MCF 10A (cell line): ENCODE measurements around the gene UGT1A10. TPM values are rescaled to one million over a fixed set of nuclear protein-coding genes. Genes with fewer than 3 reads are reported as not detected.

Experiments
- BruUV-seq: library from RNA; stranded (reverse); fragments of 400-500 nt; replicated peaks from 2 replicates; lab custom pipeline; 2021; lab: Mats Ljungman, UMichigan
- CTCF ChIA-PET: fragments of 300-600 bp; sonication (Branson Sonifier 250); formaldehyde crosslinking; extraction: SDS; loops from one replicate; lab custom pipeline; 2021; ENCODE audit warnings: antibody characterized with exemption, inconsistent platforms; lab: Yijun Ruan, JAX
- POLR2A ChIA-PET: fragments of 300-600, 350-650 bp; sonication (Branson Sonifier 250); formaldehyde crosslinking; extraction: SDS; loops from one replicate; lab custom pipeline; 2020; ENCODE audit warnings: antibody characterized with exemption, inconsistent platforms; lab: Yijun Ruan, JAX
- DNase-seq: peaks from one replicate; pipeline ENCODE4 v3.0.0-alpha.2; 2018; ENCODE audit not compliant: unreplicated experiment
- H3K27ac Mint-ChIP-seq: one replicate; pipeline ENCODE4 v1.8.0; 2022; ENCODE audit warnings: mild to moderate bottlenecking, low read depth, mixed read lengths; ENCODE audit not compliant: unreplicated experiment
- H3K27me3 Mint-ChIP-seq: one replicate; pipeline ENCODE4 v1.8.0; 2022; ENCODE audit warnings: mixed read lengths; ENCODE audit not compliant: insufficient read depth, unreplicated experiment
- H3K36me3 Mint-ChIP-seq: one replicate; pipeline ENCODE4 v1.8.0; 2022; ENCODE audit warnings: mild to moderate bottlenecking, moderate library complexity, mixed read lengths; ENCODE audit not compliant: insufficient read depth, unreplicated experiment
- H3K4me1 Mint-ChIP-seq: one replicate; pipeline ENCODE4 v1.8.0; 2022; ENCODE audit warnings: mixed read lengths; ENCODE audit not compliant: insufficient read depth, unreplicated experiment
- H3K4me3 Mint-ChIP-seq: one replicate; pipeline ENCODE4 v1.8.0; 2022; ENCODE audit warnings: mild to moderate bottlenecking, moderate library complexity, mixed read lengths; ENCODE audit not compliant: unreplicated experiment
- H3K9me3 Mint-ChIP-seq: one replicate; pipeline ENCODE4 v1.8.0; 2022; ENCODE audit warnings: mixed read lengths; ENCODE audit not compliant: unreplicated experiment
- intact Hi-C: fragments of 100-400 bp; cut with micrococcal nuclease; formaldehyde crosslinking; loops from 2 replicates; pipeline ENCODE4 v1.14.1; 2022
- total RNA-seq: library from RNA; stranded (reverse); gene quantifications from 2 replicates; pipeline ENCODE4 v1.2.3, GENCODE V29; 2022
- TF ChIP-seq, protein P1 (sequence below): fragments of 200-600 bp; IDR thresholded peaks from one replicate; pipeline ENCODE4 v1.8.0; 2022; ENCODE audit warnings: antibody characterized with exemption, mild to moderate bottlenecking; ENCODE audit not compliant: unreplicated experiment

The UGT1A10 gene
- total RNA-seq, 1 experiment from 2014 or later = not detected

DNA sequence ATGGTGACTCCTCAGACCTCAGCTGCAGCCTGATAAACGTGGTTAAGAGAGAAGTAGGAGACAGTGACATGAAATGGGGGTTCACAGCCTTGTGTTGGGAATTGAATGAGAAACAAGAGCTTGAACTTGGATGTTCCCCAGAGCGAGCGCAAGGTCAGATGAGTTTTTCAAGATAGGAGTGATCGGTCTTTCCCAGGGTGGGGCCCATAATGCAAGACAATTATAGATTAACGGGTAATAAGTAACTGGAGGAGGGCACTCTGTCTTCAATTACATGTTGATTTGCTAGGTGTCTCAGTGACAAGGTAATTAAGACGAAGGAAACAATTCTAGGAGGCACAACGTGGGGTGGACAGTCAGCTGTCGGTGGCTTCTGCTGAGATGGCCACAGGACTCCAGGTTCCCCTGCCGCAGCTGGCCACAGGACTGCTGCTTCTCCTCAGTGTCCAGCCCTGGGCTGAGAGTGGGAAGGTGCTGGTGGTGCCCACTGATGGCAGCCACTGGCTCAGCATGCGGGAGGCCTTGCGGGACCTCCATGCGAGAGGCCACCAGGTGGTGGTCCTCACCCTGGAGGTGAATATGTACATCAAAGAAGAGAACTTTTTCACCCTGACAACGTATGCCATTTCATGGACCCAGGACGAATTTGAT is 76.5 kb downstream of the UGT1A10 start, which contains the start of gene UGT1A5:
TSS of gene UGT1A5 (plus strand) at position 297 of the 651 bp plus-strand sequence. CDS start at position 382, 85 bp downstream.
- no TSS peak for BruUV-seq
- intact Hi-C loops = loop anchor here (5.0 kb wide), 2 partner anchors 215 to 225 kb away; no protein-coding TSS in a partner anchor
- DNase-seq = no peak
- Mint-ChIP-seq H3K27ac (no peak within 1 kb of the TSS), H3K36me3 (peaks cover 7% of the 10 kb centered on the region), H3K4me3 (no peak within 1 kb of the TSS), H3K27me3 (no peaks in the 10 kb centered on the region), H3K9me3 (no peaks in the 10 kb centered on the region), H3K4me1 (peaks cover 19% of the 10 kb centered on the region)
- TF ChIP-seq, protein P1, sequence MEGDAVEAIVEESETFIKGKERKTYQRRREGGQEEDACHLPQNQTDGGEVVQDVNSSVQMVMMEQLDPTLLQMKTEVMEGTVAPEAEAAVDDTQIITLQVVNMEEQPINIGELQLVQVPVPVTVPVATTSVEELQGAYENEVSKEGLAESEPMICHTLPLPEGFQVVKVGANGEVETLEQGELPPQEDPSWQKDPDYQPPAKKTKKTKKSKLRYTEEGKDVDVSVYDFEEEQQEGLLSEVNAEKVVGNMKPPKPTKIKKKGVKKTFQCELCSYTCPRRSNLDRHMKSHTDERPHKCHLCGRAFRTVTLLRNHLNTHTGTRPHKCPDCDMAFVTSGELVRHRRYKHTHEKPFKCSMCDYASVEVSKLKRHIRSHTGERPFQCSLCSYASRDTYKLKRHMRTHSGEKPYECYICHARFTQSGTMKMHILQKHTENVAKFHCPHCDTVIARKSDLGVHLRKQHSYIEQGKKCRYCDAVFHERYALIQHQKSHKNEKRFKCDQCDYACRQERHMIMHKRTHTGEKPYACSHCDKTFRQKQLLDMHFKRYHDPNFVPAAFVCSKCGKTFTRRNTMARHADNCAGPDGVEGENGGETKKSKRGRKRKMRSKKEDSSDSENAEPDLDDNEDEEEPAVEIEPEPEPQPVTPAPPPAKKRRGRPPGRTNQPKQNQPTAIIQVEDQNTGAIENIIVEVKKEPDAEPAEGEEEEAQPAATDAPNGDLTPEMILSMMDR = no peak
- POLR2A ChIA-PET = interaction anchor here (0.7 to 1.0 kb wide), 3 partner anchors 22 to 220 kb away, joined by 3 read pairs; no protein-coding TSS in a partner anchor
- CTCF ChIA-PET = interaction anchor here (0.6 to 2.8 kb wide), 12 partner anchors 17 to 264 kb away, joined by 3 to 18 read pairs (median 4); partner anchors contain the start of genes UGT1A1, UGT1A6 and USP40

DNA sequence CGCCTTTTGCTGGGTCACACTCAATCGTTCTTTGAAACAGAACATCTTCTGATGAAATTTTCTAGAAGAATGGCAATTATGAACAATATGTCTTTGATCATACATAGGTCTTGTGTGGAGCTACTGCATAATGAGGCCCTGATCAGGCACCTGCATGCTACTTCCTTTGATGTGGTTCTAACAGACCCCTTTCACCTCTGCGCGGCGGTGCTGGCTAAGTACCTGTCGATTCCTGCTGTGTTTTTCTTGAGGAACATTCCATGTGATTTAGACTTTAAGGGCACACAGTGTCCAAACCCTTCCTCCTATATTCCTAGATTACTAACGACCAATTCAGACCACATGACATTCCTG is 77.0 kb downstream of the UGT1A10 start:
- Mint-ChIP-seq H3K9me3 (no peaks in the 10 kb centered on the region), H3K27me3 (no peaks in the 10 kb centered on the region), H3K4me3 (no peak overlapping the region), H3K4me1 (peaks cover 13% of the 10 kb centered on the region), H3K27ac (no peak overlapping the region), H3K36me3 (peaks cover 7% of the 10 kb centered on the region)
- intact Hi-C loops = loop anchor here (5.0 kb wide), 2 partner anchors 214 to 226 kb away; no protein-coding TSS in a partner anchor
- TF ChIP-seq, protein P1 = no peak
- ChIA-PET POLR2A (interaction anchor here (0.7 kb wide), 1 partner anchor 221 kb away, joined by 3 read pairs; no protein-coding TSS in a partner anchor), CTCF (interaction anchor here (0.6 to 2.8 kb wide), 4 partner anchors 22 to 265 kb away, joined by 3 to 18 read pairs (median 3); partner anchors contain the start of gene UGT1A6)
- DNase-seq = no peak
- BruUV-seq = no TSS peak

DNA sequence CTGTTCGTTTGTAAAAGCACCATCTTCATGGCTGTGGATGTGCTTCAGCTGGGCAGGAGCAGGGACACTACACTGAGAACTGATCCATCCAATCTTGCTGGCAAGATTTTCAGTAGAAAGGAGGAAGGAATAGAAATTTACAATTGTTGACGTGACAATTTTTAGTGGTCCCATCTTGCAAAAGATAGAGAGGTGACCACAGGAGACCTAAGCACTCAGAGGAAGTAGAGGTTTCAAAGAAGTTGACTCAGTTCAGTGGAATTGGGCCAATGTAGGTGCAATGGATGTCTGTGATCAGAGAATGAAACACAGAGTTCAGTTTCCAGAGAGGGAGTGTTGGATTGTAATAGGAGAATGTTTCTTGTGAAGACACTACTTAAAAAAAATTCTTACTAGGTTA is 77.9 kb downstream of the UGT1A10 start:
- H3K9me3 Mint-ChIP-seq = no peaks in the 10 kb centered on the region
- no peaks in the 10 kb centered on the region for H3K27me3 Mint-ChIP-seq
- peaks cover 7% of the 10 kb centered on the region for H3K36me3 Mint-ChIP-seq
- peaks cover 12% of the 10 kb centered on the region for H3K4me1 Mint-ChIP-seq
- no peak for DNase-seq
- TF ChIP-seq, protein P1 = no peak
- H3K27ac Mint-ChIP-seq = no peak overlapping the region
- ChIA-PET CTCF (interaction anchor here (0.6 to 1.4 kb wide), 2 partner anchors 128 to 265 kb away, joined by 3 to 5 read pairs; no protein-coding TSS in a partner anchor), POLR2A (interaction anchor here (0.6 kb wide), 1 partner anchor 16 kb away, joined by 3 read pairs; no protein-coding TSS in a partner anchor)
- no TSS peak for BruUV-seq
- H3K4me3 Mint-ChIP-seq = no peak overlapping the region
- intact Hi-C loops = loop anchor here (5.0 kb wide), 2 partner anchors 213 to 227 kb away; no protein-coding TSS in a partner anchor

- TF ChIP-seq, protein P1 = no peak
- H3K4me3 Mint-ChIP-seq = no peak within 1 kb of the TSS
- H3K4me1 Mint-ChIP-seq = peaks cover 7% of the 10 kb centered on the region
- CTCF ChIA-PET = no interaction called here
- H3K36me3 Mint-ChIP-seq = no peaks in the 10 kb centered on the region
- no peak within 1 kb of the TSS for H3K27ac Mint-ChIP-seq
- H3K27me3 Mint-ChIP-seq = no peaks in the 10 kb centered on the region
- no peak for DNase-seq
- POLR2A ChIA-PET = interaction anchor here (0.9 kb wide), 1 partner anchor 12 kb away, joined by 3 read pairs; no protein-coding TSS in a partner anchor
- H3K9me3 Mint-ChIP-seq = no peaks in the 10 kb centered on the region
- intact Hi-C loops = no loop called here
- no TSS peak for BruUV-seq
Measured at GRCh38 chr2:233718552-233718951, 82.3 kb downstream of the UGT1A10 start, which contains the start of gene UGT1A4. UGT1A4 (plus strand) TSS chr2:233718736; CDS start chr2:233718821, 85 bp downstream.
